ENCODE data around the gene FHIT.

The FHIT gene

GRCh38 chr3:60772584-60772983, 478.7 kb downstream of the FHIT start:
- FAIRE-seq (no peak), DNase-seq (ENCODE audit: insufficient read length, low spot score) (no peak)
- no peak for TF ChIP-seq CTCF (IDR thresholded peaks at IDR 0.05; ENCODE audit: insufficient read depth, missing control alignments)

- TF ChIP-seq CTCF (IDR thresholded peaks at IDR 0.05; ENCODE audit: insufficient read depth, missing control alignments), result no peak
- FAIRE-seq (no peak), DNase-seq (ENCODE audit: insufficient read length, low spot score) (no peak)
Observed at GRCh38 chr3:60771766-60772165, 479.5 kb downstream of the FHIT start.

GRCh38 chr3:60770532-60770931, 480.7 kb downstream of the FHIT start:
- no peak for TF ChIP-seq CTCF (IDR thresholded peaks at IDR 0.05; ENCODE audit: insufficient read depth, missing control alignments)
- FAIRE-seq (no peak), DNase-seq (ENCODE audit: insufficient read length, low spot score) (no peak)

GRCh38 chr3:60767536-60767935, 483.7 kb downstream of the FHIT start:
- no peak for TF ChIP-seq CTCF (IDR thresholded peaks at IDR 0.05; ENCODE audit: insufficient read depth, missing control alignments)
- DNase-seq (ENCODE audit: insufficient read length, low spot score) (no peak), FAIRE-seq (no peak)

GRCh38 chr3:60765776-60766175, 485.5 kb downstream of the FHIT start:
- FAIRE-seq, result no peak
- no peak for DNase-seq (ENCODE audit: insufficient read length, low spot score)
- no peak for TF ChIP-seq CTCF (IDR thresholded peaks at IDR 0.05; ENCODE audit: insufficient read depth, missing control alignments)

- no peak for FAIRE-seq
- no peak for TF ChIP-seq CTCF (IDR thresholded peaks at IDR 0.05; ENCODE audit: insufficient read depth, missing control alignments)
- DNase-seq (ENCODE audit: insufficient read length, low spot score), result no peak
Observed at GRCh38 chr3:60764870-60765269, 486.4 kb downstream of the FHIT start.

- FAIRE-seq, result no peak
- no peak for TF ChIP-seq CTCF (IDR thresholded peaks at IDR 0.05; ENCODE audit: insufficient read depth, missing control alignments)
- DNase-seq (ENCODE audit: insufficient read length, low spot score), result no peak
Observed at GRCh38 chr3:60760145-60760544, 491.1 kb downstream of the FHIT start.

All from D721Med (cell line).